ENCODE results near the gene SPTBN5.

The SPTBN5 gene

DNA sequence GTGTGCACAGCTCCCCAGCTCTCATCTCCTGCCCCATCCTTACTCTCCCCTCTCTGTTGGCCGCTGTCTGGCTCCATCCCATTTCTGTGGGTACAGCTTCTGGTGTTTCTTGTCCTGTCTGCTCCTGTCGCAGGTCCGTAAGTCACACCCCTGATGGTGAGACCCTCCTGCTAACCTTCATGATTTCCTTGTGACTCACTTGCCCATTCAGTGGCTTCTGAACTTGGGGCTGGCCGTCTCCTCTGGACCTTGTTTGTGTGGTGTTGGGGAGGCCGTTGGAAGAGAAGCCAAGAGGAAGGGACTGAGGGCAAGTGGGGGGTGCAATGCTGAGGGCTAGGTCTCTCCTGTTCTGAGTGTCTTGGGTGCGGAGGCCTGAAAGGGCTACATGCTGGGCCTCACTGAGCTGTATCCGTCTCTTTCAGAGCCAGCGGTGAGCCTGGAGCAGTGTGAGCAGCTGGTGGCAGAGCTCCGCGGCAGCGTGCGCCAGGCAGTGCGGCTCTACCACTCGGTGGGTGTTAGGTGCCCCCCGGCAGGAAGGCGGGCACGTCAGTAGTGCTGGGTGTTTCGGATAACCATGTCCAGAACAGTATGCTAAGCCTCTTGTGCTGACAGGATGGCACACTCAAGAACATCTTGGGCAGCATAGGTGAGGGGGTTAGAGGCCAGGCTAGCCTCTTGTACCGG is 69.6 kb downstream of the SPTBN5 start:
- no peak for DNase-seq (ENCODE audit: low read depth)

DNA sequence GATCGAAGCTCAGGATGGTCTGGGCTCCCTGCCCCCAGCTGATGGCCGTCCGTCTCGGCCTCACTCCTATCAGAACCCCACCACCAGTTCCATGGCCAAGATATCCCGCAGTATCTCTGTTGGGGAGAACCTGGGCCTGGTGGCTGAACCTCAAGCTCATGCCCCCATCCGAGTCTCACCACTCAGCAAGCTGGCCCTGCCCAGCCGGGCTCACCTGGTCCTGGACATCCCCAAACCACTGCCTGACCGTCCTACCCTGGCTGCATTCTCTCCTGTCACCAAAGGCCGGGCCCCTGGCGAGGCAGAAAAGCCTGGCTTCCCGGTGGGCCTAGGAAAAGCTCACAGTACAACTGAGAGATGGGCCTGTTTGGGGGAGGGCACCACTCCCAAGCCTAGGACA is 70.4 kb downstream of the SPTBN5 start:
- no peak for DNase-seq (ENCODE audit: low read depth)

- no peak for DNase-seq (ENCODE audit: low read depth)
These were observed 70.9 kb downstream of the SPTBN5 start for GRCh38 chr15:41822957-41823356.

GRCh38 chr15:41822471-41822870 is 71.4 kb downstream of the SPTBN5 start:
- DNase-seq (ENCODE audit: low read depth), result no peak

DNA sequence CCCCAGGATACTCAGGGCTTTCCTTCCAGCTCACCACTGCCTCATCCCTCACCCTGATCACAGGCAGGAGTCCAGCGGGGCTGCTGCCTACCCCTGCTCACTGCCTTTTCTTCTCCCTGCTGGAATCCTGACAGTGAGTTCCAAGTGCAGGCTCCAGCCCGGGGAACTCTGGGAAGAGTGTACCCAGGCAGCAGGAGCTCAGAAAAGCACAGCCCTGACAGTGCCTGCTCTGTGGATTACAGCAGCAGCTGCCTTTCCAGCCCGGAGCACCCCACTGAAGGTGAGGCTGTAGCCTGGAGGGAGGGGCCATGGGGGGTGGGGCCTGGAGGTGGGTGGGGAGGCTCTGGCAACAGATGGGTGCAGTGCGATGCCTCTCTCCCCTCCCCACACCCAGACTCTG is 72.0 kb downstream of the SPTBN5 start:
- no peak for DNase-seq (ENCODE audit: low read depth)

- DNase-seq (ENCODE audit: low read depth), result no peak
These were observed 72.9 kb downstream of the SPTBN5 start for GRCh38 chr15:41820791-41821423.

GRCh38 chr15:41819455-41820050 is 74.3 kb downstream of the SPTBN5 start:
- DNase-seq (ENCODE audit: low read depth), result no peak

DNA sequence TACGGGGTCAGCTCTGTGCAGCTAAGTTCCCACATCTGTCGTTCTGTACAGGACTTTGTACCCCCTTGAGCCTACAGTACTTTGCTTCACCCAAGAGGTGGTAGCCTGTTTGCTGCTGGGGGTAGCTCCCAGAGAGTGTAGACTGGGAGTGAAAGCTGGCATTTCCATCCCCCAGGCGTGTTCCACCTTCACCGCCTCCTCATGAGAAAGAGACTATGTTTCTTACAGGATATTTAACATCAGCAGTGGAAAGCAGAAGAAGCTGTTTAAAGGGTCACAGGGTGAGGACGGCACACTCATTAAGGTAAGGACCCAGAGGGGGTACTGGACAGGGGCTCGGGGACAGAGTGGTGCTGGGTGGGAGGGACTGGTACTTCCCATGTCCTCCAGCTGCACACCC is 76.1 kb downstream of the SPTBN5 start:
- no peak for DNase-seq (ENCODE audit: low read depth)

GRCh38 chr15:41817327-41817726 is 76.5 kb downstream of the SPTBN5 start:
- DNase-seq (ENCODE audit: low read depth), result no peak

GRCh38 chr15:41816788-41817187 is 77.1 kb downstream of the SPTBN5 start:
- DNase-seq (ENCODE audit: low read depth), result no peak

- no peak for DNase-seq (ENCODE audit: low read depth)
These were observed 79.3 kb downstream of the SPTBN5 start for GRCh38 chr15:41814534-41814933.

DNA sequence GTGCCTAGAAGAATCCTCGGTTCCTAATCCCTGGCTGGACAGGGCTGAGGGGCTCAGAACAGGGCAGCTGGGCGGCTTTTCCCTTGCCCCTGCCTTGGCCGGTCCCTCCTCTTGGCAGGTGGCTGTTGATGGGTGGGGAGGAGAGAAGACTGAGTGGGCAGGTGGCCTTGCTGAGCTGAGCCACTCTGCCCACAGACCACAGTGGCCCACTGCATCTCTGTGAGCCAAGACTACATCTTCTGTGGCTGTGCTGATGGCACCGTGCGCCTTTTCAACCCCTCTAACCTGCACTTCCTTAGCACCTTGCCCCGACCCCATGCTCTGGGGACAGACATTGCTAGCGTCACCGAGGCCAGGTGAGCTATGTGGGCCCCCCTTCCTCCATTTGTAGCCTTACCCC is 80.4 kb downstream of the SPTBN5 start:
- no peak for DNase-seq (ENCODE audit: low read depth)

DNA sequence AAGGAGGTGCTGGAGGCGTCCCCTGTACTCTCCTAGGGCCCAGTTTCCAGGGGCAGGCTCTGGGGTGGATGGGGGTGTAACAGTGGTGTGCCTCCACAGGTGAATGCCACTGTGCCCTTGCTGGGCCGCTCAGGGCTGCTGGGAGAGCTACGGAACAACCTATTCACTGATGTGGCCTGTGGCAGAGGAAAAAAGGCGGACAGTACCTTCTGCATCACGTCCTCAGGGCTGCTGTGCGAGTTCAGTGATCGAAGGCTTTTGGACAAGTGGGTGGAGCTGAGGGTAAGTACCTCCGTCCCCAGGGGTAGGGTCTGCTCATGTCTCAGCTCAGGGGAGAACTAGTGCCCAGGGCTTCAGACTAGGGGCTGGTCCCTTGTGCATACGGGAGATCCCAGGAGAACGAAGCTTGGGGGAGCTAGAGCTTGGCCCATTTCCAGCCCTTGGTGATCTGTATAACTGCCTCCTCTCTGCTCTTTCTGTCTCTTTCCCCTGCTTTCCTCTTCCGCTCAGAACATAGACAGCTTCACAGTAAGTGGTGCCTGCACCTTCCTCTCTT is 81.0 kb downstream of the SPTBN5 start:
- no peak for DNase-seq (ENCODE audit: low read depth)

- peak; percentile 58 for DNase-seq (ENCODE audit: low read depth)
These were observed 82.2 kb downstream of the SPTBN5 start for GRCh38 chr15:41811432-41812195.

DNA sequence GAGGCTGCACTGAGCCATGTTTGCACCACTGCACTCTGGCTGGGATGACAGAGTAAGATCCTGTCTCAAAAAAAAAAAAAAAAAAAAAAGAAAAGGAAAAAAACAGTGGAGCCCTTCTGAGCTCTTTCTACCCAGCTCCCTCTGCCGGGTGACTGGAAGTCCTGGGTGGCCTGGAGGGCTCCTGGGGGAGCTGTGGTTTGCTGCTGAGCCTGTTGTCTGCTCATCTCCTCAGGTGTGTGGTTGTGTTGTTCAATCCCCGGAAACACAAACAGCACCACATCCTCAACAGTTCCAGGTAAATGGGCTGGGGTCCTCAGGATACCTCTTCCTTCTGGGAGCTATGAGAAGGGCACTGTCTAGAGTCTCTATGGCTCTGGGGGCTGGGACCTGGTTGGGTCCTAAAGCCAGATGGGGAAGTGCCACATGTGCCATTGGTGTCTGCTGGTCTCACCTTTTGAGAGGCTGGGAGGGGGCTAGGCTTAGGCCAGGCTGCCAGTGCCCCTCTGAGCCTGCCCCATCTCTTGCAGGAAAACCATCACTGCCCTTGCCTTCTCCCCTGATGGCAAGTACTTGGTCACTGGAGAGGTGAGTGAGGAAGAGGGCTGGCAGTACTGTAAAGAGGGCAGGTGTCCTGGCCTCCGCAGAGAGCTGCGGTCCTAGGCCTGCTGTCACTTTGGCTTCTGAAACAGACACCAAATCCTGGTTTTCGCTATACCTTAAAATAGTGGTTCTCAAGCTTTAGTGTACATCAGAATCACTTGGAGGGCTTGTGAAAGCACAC is 83.0 kb downstream of the SPTBN5 start:
- DNase-seq (ENCODE audit: low read depth), result no peak

DNA sequence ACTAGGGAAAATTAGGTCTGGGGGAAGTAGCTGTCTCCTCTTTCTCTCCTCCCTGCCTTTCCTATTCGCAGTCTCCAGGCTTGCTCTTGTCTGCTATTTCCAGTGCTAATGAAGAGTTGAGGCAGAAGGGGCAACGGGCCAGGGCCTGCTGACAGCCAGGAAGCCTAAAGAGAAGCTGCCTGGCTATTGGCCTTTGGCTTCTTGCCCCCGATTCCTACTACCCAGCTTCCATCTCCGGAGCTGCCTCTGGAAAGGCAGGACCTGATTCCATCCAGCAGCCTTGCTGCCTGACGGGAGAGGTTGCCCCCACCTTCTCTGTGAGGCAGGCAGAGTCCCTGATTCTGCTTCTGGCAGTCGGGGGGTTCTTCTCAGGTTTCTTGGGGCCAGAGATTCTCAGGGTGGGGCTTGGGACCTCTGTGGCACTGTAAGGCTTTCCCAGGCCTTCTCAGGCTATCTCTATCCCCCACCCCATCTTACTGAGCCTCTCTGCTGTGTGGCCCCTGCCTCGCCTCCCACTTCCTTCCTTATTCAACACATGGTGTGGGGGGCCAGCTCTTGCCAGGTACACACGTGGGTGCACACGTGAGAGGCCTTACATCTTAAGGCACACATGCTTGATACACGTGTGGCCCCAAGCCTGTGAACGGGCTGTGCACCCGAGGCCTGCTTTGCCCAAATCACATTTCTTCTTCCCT is 84.2 kb downstream of the SPTBN5 start:
- no peak for DNase-seq (ENCODE audit: low read depth)

DNA sequence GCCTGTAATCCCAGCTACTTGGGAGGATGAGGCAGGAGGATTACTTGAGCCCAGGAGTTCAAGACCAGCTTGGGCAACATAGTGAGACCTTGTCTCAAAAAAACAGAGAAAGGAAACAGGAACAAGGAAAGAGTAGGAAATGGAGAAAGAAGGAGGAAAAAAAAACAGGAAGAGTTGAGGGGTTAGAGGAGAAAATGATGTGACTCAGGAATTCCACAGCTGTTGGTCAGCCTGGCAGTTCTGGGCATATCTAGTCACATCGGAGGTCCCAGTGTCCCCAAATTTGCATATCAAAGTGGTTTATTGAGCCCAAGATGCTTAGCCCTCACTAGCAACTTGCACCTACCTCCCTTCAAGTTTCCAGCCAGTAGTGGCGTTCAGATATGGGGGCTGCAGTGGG is 84.7 kb downstream of the SPTBN5 start:
- no peak for DNase-seq (ENCODE audit: low read depth)

DNA sequence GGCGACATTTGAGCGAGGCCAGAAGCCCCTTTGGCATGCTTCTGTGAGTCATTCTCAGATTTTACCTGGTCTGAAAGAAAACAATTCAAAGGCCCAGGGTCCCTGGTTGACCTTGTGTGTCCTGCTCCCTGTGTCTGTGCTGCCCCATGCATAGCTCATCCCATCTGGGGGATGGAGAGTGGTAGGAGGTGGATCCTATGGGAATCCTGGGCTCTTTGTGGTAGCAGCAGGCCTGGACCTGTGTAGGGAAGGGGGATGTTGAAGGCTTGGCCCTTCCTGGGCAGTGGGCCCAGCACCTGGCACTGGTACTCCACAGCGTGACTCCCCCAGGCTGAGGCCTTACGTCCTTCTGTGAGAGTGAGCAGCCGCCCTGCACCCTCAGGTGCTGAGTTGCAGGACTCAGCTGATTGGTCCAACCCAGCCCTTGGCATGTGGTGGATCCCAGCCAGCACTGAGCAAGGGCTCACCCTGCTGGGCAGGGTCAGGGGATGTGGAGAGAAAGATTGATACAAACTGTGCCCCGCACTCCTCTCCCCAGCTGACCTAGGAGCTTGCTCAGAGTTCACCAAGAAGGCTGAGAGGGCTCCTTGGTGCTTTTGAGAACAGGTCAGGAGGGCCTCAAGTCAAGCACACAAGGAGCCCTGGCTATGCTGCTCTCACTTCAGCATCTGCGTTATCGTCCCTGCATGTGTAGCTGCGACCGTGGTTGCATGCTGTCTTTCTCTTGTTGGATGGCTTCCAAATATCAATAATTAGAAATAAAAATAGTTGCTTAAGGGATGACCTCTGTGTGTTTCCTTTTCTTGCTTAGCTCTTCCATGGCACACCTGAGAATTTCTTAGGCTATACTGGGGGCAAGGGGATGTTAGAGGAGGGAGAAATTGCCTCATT is 87.3 kb downstream of the SPTBN5 start:
- no peak for DNase-seq (ENCODE audit: low read depth)

DNA sequence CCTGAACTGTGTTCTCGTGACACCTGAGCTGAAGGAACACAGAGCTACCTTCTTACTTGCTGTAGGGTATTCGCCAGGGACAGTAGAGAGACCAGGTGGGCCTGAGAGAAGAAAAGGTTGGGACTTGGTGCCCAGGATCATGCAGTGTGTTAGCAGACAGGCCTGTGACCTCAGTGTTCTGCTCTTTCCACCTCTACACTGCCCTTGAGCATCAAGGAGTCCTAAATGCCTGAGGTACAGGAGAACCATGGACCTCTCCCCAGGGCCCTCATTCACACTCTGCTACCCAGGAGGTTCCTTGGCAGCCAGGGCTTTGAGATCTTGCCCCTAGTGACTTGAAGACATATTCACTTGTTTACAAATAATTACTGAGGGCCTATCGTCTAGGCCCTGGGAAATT is 88.1 kb downstream of the SPTBN5 start:
- no peak for DNase-seq (ENCODE audit: low read depth)
